IMR-90 (cell line): Measurements from ENCODE around the gene GPR35. TPM values are rescaled to one million over a fixed set of nuclear protein-coding genes. Genes with fewer than 3 reads are reported as not detected.

Experiments used
- ATAC-seq: fragments of 200-7000 bp; cut with Tn5 transposase; 2 replicates; pipeline ENCODE4 v1.9.1; 2020; ENCODE audit warnings: low read depth, mild to moderate bottlenecking, moderate library complexity
- BruUV-seq: library from RNA; stranded (reverse); fragments of 400-500 nt; replicated peaks from 2 replicates; lab custom pipeline; 2021; lab: Mats Ljungman, UMichigan
- CTCF ChIA-PET: fragments of 300-600 bp; formaldehyde crosslinking; extraction: SDS; loops from one replicate; lab custom pipeline; 2021; ENCODE audit warnings: antibody characterized with exemption; lab: Yijun Ruan, JAX
- POLR2A ChIA-PET: fragments of 300-600 bp; sonication (Branson Sonifier 250); formaldehyde crosslinking; loops from one replicate; lab custom pipeline; 2022; ENCODE audit warnings: antibody characterized with exemption; ENCODE audit not compliant: unreplicated experiment; lab: Charles Lee
- DNase-seq: peaks from one replicate; pipeline ENCODE4 v3.0.0; 2013
- H2AFZ ChIP-seq: replicated peaks from 2 replicates; pipeline ENCODE3; 2013; ENCODE audit warnings: low read length, mild to moderate bottlenecking; ENCODE audit not compliant: poor library complexity
- H2AK5ac ChIP-seq: 2 replicates; pipeline ENCODE4 v1.6.1; 2013; ENCODE audit warnings: low read depth, low read length, inconsistent platforms
- H2AK9ac ChIP-seq: replicated peaks from 2 replicates; pipeline ENCODE3; 2013; ENCODE audit warnings: mild to moderate bottlenecking, low read depth, low read length, moderate library complexity; ENCODE audit not compliant: poor library complexity
- H2BK120ac ChIP-seq: 2 replicates; pipeline ENCODE4 v1.6.1; 2013; ENCODE audit warnings: low read depth, low read length, inconsistent platforms
- H2BK15ac ChIP-seq: 3 replicates; pipeline ENCODE4 v1.6.1; 2013; ENCODE audit warnings: low read depth, low read length, inconsistent platforms
- H2BK20ac ChIP-seq: 2 replicates; pipeline ENCODE4 v1.6.1; 2013; ENCODE audit warnings: low read depth, mild to moderate bottlenecking, inconsistent platforms, low read length, moderate library complexity
- H2BK5ac ChIP-seq: 2 replicates; pipeline ENCODE4 v1.6.1; 2013; ENCODE audit warnings: mild to moderate bottlenecking, low read depth, low read length, inconsistent platforms; ENCODE audit not compliant: poor library complexity, severe bottlenecking
- H3K14ac ChIP-seq: replicated peaks from 2 replicates; pipeline ENCODE4 v1.6.1; 2013; ENCODE audit warnings: low read depth, low read length, inconsistent platforms
- H3K18ac ChIP-seq: 2 replicates; pipeline ENCODE4 v1.6.1; 2013; ENCODE audit warnings: low read depth, low read length, control low read depth
- H3K23ac ChIP-seq: 2 replicates; pipeline ENCODE4 v1.6.1; 2013; ENCODE audit warnings: low read depth, low read length, inconsistent platforms
- H3K27ac ChIP-seq: 2 replicates; pipeline ENCODE4 v1.5.1; 2013; ENCODE audit warnings: mild to moderate bottlenecking, control low read depth, low read length; ENCODE audit not compliant: insufficient read depth
- H3K27me3 ChIP-seq: 2 replicates; pipeline ENCODE4 v1.6.1; 2013; ENCODE audit warnings: low read length; ENCODE audit not compliant: control insufficient read depth, insufficient read depth
- H3K36me3 ChIP-seq: 2 replicates; pipeline ENCODE4 v1.6.1; 2013; ENCODE audit warnings: low read length, mixed read lengths; ENCODE audit not compliant: control insufficient read depth, insufficient read depth
- H3K4ac ChIP-seq: 2 replicates; pipeline ENCODE4 v1.6.1; 2013; ENCODE audit warnings: low read depth, low read length, inconsistent platforms
- H3K4me1 ChIP-seq: 2 replicates; pipeline ENCODE4 v1.6.1; 2013; ENCODE audit warnings: low read length, mixed read lengths; ENCODE audit not compliant: control insufficient read depth, insufficient read depth
- H3K4me2 ChIP-seq: 2 replicates; pipeline ENCODE4 v1.6.1; 2013; ENCODE audit warnings: low read depth, mild to moderate bottlenecking, control low read depth, low read length, moderate library complexity
- H3K4me3 ChIP-seq: 2 replicates; pipeline ENCODE4 v1.5.1; 2013; ENCODE audit warnings: low read depth, mild to moderate bottlenecking, control low read depth, low read length, moderate library complexity; ENCODE audit not compliant: insufficient read depth
- H3K56ac ChIP-seq: 2 replicates; pipeline ENCODE4 v1.6.1; 2013; ENCODE audit warnings: low read length, inconsistent platforms; ENCODE audit not compliant: insufficient read depth; ENCODE audit errors: extremely low read depth
- H3K79me1 ChIP-seq, 2 experiments: 2 replicates each; pipeline ENCODE4 v1.6.1; 2013; ENCODE audit warnings: low read length in 2 of 2, inconsistent platforms in 1 of 2, low read depth in 1 of 2
- H3K9ac ChIP-seq: 2 replicates; pipeline ENCODE4 v1.6.1; 2013; ENCODE audit warnings: low read depth, low read length, control low read depth
- H3K9me1 ChIP-seq: 2 replicates; pipeline ENCODE4 v1.6.1; 2013; ENCODE audit warnings: low read length, inconsistent platforms; ENCODE audit not compliant: insufficient read depth
- H3K9me3 ChIP-seq: 2 replicates; pipeline ENCODE4 v1.6.1; 2013; ENCODE audit warnings: low read length; ENCODE audit not compliant: control insufficient read depth, insufficient read depth
- H4K20me1 ChIP-seq: 2 replicates; pipeline ENCODE4 v1.6.1; 2013; ENCODE audit warnings: low read length, inconsistent platforms; ENCODE audit not compliant: insufficient read depth
- H4K5ac ChIP-seq: 2 replicates; pipeline ENCODE4 v1.6.1; 2013; ENCODE audit warnings: mild to moderate bottlenecking, low read depth, low read length, control low read depth
- H4K8ac ChIP-seq, 2 experiments: 2 replicates each; pipeline ENCODE4 v1.6.1; 2013; ENCODE audit warnings: low read depth in 2 of 2, low read length in 2 of 2, control low read depth in 1 of 2, inconsistent platforms in 1 of 2
- H4K91ac ChIP-seq: 2 replicates; pipeline ENCODE4 v1.6.1; 2013; ENCODE audit warnings: low read depth, low read length, inconsistent platforms; ENCODE audit not compliant: insufficient read depth
- BHLHE40 ChIP-seq: fragments of 150-350 bp; IDR thresholded peaks from 2 replicates; pipeline ENCODE4 v1.6.1; 2016; ENCODE audit warnings: mild to moderate bottlenecking, low read depth, low read length
- CEBPB ChIP-seq: IDR thresholded peaks from 2 replicates; pipeline ENCODE4 v1.6.1; 2012; ENCODE audit warnings: low read depth, low read length, improper control_type of control experiment
- CHD1 ChIP-seq: IDR thresholded peaks from 2 replicates; pipeline ENCODE4 v1.6.1; 2012; ENCODE audit warnings: low read depth, low read length, improper control_type of control experiment
- FOS ChIP-seq: fragments of 150-350 bp; IDR thresholded peaks from 2 replicates; pipeline ENCODE4 v1.6.1; 2016; ENCODE audit warnings: low read depth, low read length
- MAFK ChIP-seq: IDR thresholded peaks from 2 replicates; pipeline ENCODE4 v1.6.1; 2012; ENCODE audit warnings: low read depth, low read length, improper control_type of control experiment
- MAZ ChIP-seq: IDR thresholded peaks from 2 replicates; pipeline ENCODE4 v1.6.1; 2012; ENCODE audit warnings: low read depth, mild to moderate bottlenecking, low read length, improper control_type of control experiment, moderate library complexity, borderline replicate concordance
- NFE2L2 ChIP-seq: fragments of 150-350 bp; IDR thresholded peaks from 2 replicates; pipeline ENCODE4 v1.6.1; 2016; ENCODE audit warnings: low read depth, mild to moderate bottlenecking, low read length
- POLR2A ChIP-seq: IDR thresholded peaks from 2 replicates; pipeline ENCODE4 v1.6.1; 2012; ENCODE audit warnings: mild to moderate bottlenecking, low read depth, low read length
- RAD21 ChIP-seq: IDR thresholded peaks from 2 replicates; pipeline ENCODE4 v1.6.1; 2012; ENCODE audit warnings: low read length, improper control_type of control experiment
- RCOR1 ChIP-seq: IDR thresholded peaks from 2 replicates; pipeline ENCODE4 v1.6.1; 2012; ENCODE audit warnings: mild to moderate bottlenecking, low read length, improper control_type of control experiment; ENCODE audit not compliant: insufficient replicate concordance
- RFX5 ChIP-seq: IDR thresholded peaks from 2 replicates; pipeline ENCODE4 v1.8.0; 2012; ENCODE audit warnings: low read depth, mild to moderate bottlenecking, low read length, moderate library complexity
- SMC3 ChIP-seq: fragments of 150-350 bp; IDR thresholded peaks from 2 replicates; pipeline ENCODE4 v1.6.1; 2016; ENCODE audit warnings: low read depth, mild to moderate bottlenecking, antibody characterized with exemption, low read length, moderate library complexity
- WGBS, 2 experiments: methylation state at CpG; one replicate each; pipeline versions ENCODE4 v1.1.5 to v1.1.7; 2013; ENCODE audit warnings: missing lambda C conversion rate in 2 of 2; ENCODE audit not compliant: insufficient read length in 1 of 2; ENCODE audit errors: extremely low coverage in 2 of 2; 5-methylcytosine and 5-hydroxymethylcytosine counted together
- dilution Hi-C: fragments of 300-500 bp; cut with HindIII; formaldehyde crosslinking; loops from one replicate; pipeline ENCODE4 v1.14.3; 2018; ENCODE audit warnings: low sequenced_read_pairs; ENCODE audit not compliant: unreplicated experiment
- in situ Hi-C: fragments of 300-500 bp; cut with MboI; formaldehyde crosslinking; loops from 3 replicates; pipeline ENCODE4 v1.14.3; 2019; ENCODE audit warnings: low sequenced_read_pairs, inconsistent platforms, mixed read lengths
- intact Hi-C: fragments of 100-400 bp; cut with micrococcal nuclease; formaldehyde crosslinking; loops from 2 replicates; pipeline ENCODE4 v1.10.0; 2022
- polyA plus RNA-seq, 3 experiments: library from polyadenylated mRNA; depleted of rRNA; stranded (reverse); fragments of >200 nt; gene quantifications; 2 replicates each; pipeline ENCODE4 v1.2.3, GENCODE V29; 2012; ENCODE audit warnings: low replicate concordance in 1 of 3
- total RNA-seq: library from RNA; depleted of rRNA; stranded (reverse); fragments of >200 nt; gene quantifications from 2 replicates; pipeline ENCODE4 v1.2.3, GENCODE V29; 2012
- TF ChIP-seq, protein P1 (sequence below): conservative IDR thresholded peaks from 2 replicates; pipeline ENCODE4 v1.5.1; 2012; ENCODE audit warnings: mild to moderate bottlenecking, low read depth, low read length, improper control_type of control experiment
- TF ChIP-seq, protein P2 (sequence below): fragments of 150-350 bp; IDR thresholded peaks from 2 replicates; pipeline ENCODE4 v1.6.1; 2016; ENCODE audit warnings: low read depth, mild to moderate bottlenecking, low read length, moderate library complexity, borderline replicate concordance
- TF ChIP-seq, protein P3 (sequence below): fragments of 150-350 bp; IDR thresholded peaks from 2 replicates; pipeline ENCODE4 v1.6.1; 2017; ENCODE audit warnings: mild to moderate bottlenecking, antibody characterized with exemption, low read length, low read depth

Gene GPR35
- total and polyA plus RNA-seq, 2 of the 4 experiments (the other 2 are of a cell fraction): 0.31 TPM; not detected in 1

DNA sequence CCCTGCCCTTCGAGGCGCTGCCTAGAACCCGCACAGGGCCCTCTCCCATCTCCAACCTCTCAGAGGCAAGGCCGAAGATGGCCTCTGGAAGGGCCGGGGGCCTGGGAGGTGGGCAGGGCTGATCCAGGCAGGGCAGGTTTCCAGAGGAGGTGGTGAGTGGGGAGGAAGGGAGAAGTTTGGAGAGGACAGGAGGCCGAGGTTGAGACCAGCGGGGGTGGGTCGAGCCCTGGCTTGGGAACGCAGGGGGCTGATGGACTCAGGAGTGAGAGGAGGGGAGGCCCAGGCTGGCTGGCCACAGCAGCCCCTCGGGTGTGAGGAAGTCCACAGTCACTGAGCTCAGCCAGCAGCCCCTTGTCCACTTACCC lies 28.2 kb upstream of the GPR35 start:
- Histone ChIP-seq H3K56ac (no peak overlapping the region), H4K20me1 (no peaks in the 10 kb centered on the region; the same call in 1 of the 2 replicates), H2BK120ac (no peak overlapping the region), H2BK15ac (no peak overlapping the region), H3K79me1 (peaks cover 0 to 16% of the 10 kb centered on the region in 2 experiments; a peak in 2 of 4 replicates), H3K4me2 (no peak overlapping the region), H3K23ac (no peak overlapping the region), H4K8ac (no peak overlapping the region), H4K91ac (no peak overlapping the region), H3K4ac (no peak overlapping the region), H3K27me3 (no peaks in the 10 kb centered on the region), H2AFZ (no peak overlapping the region), H3K9me3 (no peaks in the 10 kb centered on the region), H3K18ac (no peak overlapping the region), H3K9ac (no peak overlapping the region), H2BK20ac (no peak overlapping the region), H3K36me3 (peaks cover 23% of the 10 kb centered on the region), H2AK9ac (no peak overlapping the region), H4K5ac (no peak overlapping the region), H3K4me3 (no peak overlapping the region), H3K27ac (no peak overlapping the region), H3K4me1 (no peaks in the 10 kb centered on the region), H2BK5ac (no peak overlapping the region), H3K14ac (no peak overlapping the region), H2AK5ac (no peak overlapping the region), H3K9me1 (no peaks in the 10 kb centered on the region)
- intact Hi-C loops: no loop called here
- dilution Hi-C loops: no loop called here
- ATAC-seq (no peak), DNase-seq (no peak)
- 60% methylated on average over 1 of the region's 10 CpGs; no CpG with 5 or more reads in 1 of the 2 experiments for WGBS, 2 experiments
- POLR2A ChIA-PET: no interaction called here
- no peak for TF ChIP-seq BHLHE40
- TF ChIP-seq SMC3: no peak
- no peak for TF ChIP-seq POLR2A
- TF ChIP-seq, protein P1, sequence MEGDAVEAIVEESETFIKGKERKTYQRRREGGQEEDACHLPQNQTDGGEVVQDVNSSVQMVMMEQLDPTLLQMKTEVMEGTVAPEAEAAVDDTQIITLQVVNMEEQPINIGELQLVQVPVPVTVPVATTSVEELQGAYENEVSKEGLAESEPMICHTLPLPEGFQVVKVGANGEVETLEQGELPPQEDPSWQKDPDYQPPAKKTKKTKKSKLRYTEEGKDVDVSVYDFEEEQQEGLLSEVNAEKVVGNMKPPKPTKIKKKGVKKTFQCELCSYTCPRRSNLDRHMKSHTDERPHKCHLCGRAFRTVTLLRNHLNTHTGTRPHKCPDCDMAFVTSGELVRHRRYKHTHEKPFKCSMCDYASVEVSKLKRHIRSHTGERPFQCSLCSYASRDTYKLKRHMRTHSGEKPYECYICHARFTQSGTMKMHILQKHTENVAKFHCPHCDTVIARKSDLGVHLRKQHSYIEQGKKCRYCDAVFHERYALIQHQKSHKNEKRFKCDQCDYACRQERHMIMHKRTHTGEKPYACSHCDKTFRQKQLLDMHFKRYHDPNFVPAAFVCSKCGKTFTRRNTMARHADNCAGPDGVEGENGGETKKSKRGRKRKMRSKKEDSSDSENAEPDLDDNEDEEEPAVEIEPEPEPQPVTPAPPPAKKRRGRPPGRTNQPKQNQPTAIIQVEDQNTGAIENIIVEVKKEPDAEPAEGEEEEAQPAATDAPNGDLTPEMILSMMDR: no peak
- TF ChIP-seq, protein P2, sequence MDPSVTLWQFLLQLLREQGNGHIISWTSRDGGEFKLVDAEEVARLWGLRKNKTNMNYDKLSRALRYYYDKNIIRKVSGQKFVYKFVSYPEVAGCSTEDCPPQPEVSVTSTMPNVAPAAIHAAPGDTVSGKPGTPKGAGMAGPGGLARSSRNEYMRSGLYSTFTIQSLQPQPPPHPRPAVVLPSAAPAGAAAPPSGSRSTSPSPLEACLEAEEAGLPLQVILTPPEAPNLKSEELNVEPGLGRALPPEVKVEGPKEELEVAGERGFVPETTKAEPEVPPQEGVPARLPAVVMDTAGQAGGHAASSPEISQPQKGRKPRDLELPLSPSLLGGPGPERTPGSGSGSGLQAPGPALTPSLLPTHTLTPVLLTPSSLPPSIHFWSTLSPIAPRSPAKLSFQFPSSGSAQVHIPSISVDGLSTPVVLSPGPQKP: no peak
- TF ChIP-seq, protein P3, sequence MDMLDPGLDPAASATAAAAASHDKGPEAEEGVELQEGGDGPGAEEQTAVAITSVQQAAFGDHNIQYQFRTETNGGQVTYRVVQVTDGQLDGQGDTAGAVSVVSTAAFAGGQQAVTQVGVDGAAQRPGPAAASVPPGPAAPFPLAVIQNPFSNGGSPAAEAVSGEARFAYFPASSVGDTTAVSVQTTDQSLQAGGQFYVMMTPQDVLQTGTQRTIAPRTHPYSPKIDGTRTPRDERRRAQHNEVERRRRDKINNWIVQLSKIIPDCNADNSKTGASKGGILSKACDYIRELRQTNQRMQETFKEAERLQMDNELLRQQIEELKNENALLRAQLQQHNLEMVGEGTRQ: no peak
- TF ChIP-seq MAZ: no peak
- no peak for TF ChIP-seq FOS
- no peak for TF ChIP-seq CEBPB
- TF ChIP-seq NFE2L2: no peak
- TF ChIP-seq RFX5: no peak
- no peak for TF ChIP-seq RCOR1
- no peak for TF ChIP-seq CHD1
- no peak for TF ChIP-seq MAFK
- TF ChIP-seq RAD21: no peak
- BruUV-seq: no TSS peak
- in situ Hi-C loops: no loop called here
- CTCF ChIA-PET: no interaction called here
